Ishikawa (cell line): Measurements from ENCODE around the gene RREB1.

Experiments
- CREB1 ChIP-seq: IDR thresholded peaks from 2 replicates; pipeline ENCODE4 v1.6.1; 2012; ENCODE audit warnings: low read depth
- EGR1 ChIP-seq: IDR thresholded peaks from 2 replicates; pipeline ENCODE4 v1.6.1; 2012
- EP300 ChIP-seq: IDR thresholded peaks from 2 replicates; pipeline ENCODE4 v1.6.1; 2012; ENCODE audit warnings: borderline replicate concordance
- FOXM1 ChIP-seq: IDR thresholded peaks from 2 replicates; pipeline ENCODE4 v1.6.1; 2012; ENCODE audit warnings: low read depth, borderline replicate concordance
- NFIC ChIP-seq: IDR thresholded peaks from 2 replicates; pipeline ENCODE4 v1.6.1; 2012
- RAD21 ChIP-seq: IDR thresholded peaks from 2 replicates; pipeline ENCODE4 v1.6.1; 2012; ENCODE audit warnings: low read depth
- TAF1 ChIP-seq: IDR thresholded peaks from 2 replicates; pipeline ENCODE4 v1.6.1; 2012; ENCODE audit warnings: low read depth, mild to moderate bottlenecking
- TEAD4 ChIP-seq: IDR thresholded peaks from 2 replicates; pipeline ENCODE4 v1.6.1; 2012
- YY1 ChIP-seq: IDR thresholded peaks from 2 replicates; pipeline ENCODE4 v1.6.1; 2012; ENCODE audit warnings: low read depth
- ZBTB7A ChIP-seq: IDR thresholded peaks from 2 replicates; pipeline ENCODE4 v1.6.1; 2012; ENCODE audit warnings: low read depth
- TF ChIP-seq, protein P1 (sequence below): IDR thresholded peaks from 2 replicates; pipeline ENCODE4 v1.6.1; 2012; ENCODE audit warnings: low read depth, mild to moderate bottlenecking
- TF ChIP-seq, protein P2 (sequence below): IDR thresholded peaks from 2 replicates; pipeline ENCODE4 v1.6.1; 2012
- TF ChIP-seq, protein P3 (sequence below): IDR thresholded peaks from 2 replicates; pipeline ENCODE4 v1.6.1; 2012

DNA sequence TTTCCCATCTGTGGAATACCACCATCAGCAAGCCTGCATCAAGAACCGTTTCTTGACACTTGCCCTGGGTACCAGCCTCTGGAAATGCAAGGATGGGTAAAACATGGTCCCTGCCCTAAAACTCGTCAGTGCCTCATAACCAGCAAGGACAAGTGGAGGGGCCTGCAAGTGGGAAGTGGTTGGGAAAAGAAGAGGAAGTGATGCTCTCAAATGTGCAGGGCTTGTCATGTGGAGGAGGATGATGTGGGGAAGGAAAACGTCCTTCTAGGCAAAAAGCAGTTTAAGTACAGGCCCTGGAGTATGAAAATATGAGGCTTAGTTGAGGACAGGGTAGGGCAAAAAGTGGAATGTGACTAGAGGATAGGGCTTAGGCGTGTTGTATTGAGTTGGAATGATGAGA lies 19.0 kb downstream of the RREB1 start:
- TF ChIP-seq, protein P1, sequence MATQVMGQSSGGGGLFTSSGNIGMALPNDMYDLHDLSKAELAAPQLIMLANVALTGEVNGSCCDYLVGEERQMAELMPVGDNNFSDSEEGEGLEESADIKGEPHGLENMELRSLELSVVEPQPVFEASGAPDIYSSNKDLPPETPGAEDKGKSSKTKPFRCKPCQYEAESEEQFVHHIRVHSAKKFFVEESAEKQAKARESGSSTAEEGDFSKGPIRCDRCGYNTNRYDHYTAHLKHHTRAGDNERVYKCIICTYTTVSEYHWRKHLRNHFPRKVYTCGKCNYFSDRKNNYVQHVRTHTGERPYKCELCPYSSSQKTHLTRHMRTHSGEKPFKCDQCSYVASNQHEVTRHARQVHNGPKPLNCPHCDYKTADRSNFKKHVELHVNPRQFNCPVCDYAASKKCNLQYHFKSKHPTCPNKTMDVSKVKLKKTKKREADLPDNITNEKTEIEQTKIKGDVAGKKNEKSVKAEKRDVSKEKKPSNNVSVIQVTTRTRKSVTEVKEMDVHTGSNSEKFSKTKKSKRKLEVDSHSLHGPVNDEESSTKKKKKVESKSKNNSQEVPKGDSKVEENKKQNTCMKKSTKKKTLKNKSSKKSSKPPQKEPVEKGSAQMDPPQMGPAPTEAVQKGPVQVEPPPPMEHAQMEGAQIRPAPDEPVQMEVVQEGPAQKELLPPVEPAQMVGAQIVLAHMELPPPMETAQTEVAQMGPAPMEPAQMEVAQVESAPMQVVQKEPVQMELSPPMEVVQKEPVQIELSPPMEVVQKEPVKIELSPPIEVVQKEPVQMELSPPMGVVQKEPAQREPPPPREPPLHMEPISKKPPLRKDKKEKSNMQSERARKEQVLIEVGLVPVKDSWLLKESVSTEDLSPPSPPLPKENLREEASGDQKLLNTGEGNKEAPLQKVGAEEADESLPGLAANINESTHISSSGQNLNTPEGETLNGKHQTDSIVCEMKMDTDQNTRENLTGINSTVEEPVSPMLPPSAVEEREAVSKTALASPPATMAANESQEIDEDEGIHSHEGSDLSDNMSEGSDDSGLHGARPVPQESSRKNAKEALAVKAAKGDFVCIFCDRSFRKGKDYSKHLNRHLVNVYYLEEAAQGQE: no peak
- no peak for TF ChIP-seq ZBTB7A
- TF ChIP-seq EP300: no peak
- no peak for TF ChIP-seq YY1
- TF ChIP-seq CREB1: no peak
- TF ChIP-seq TAF1: no peak
- TF ChIP-seq RAD21: no peak
- TF ChIP-seq, protein P2, sequence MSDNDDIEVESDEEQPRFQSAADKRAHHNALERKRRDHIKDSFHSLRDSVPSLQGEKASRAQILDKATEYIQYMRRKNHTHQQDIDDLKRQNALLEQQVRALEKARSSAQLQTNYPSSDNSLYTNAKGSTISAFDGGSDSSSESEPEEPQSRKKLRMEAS: no peak
- TF ChIP-seq, protein P3, sequence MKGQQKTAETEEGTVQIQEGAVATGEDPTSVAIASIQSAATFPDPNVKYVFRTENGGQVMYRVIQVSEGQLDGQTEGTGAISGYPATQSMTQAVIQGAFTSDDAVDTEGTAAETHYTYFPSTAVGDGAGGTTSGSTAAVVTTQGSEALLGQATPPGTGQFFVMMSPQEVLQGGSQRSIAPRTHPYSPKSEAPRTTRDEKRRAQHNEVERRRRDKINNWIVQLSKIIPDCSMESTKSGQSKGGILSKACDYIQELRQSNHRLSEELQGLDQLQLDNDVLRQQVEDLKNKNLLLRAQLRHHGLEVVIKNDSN: no peak
- no peak for TF ChIP-seq NFIC
- no peak for TF ChIP-seq TEAD4
- no peak for TF ChIP-seq FOXM1
- no peak for TF ChIP-seq EGR1
